SK-N-MC (cell line): ENCODE data around the gene ZNG1F.
"Not testable (repeated sequence)": the region's sequence is repeated elsewhere in the genome, so short reads cannot be mapped to it uniquely, and the experiment has no call there.

Source experiments
- EZH2 ChIP-seq: fragments of 200-600 bp; sonication (generic); IDR thresholded peaks from one replicate; pipeline ENCODE4 v1.6.1; 2017; ENCODE audit warnings: antibody characterized with exemption
- FOXP2 ChIP-seq: optimal IDR thresholded peaks from 2 replicates; pipeline ENCODE3; 2011; ENCODE audit warnings: mild to moderate bottlenecking, moderate library complexity; ENCODE audit not compliant: insufficient read depth; ENCODE audit errors: extremely low read length, control extremely low read depth
- POLR2AphosphoS5 ChIP-seq: IDR thresholded peaks from 2 replicates; pipeline ENCODE4 v1.6.1; 2012; ENCODE audit warnings: mild to moderate bottlenecking, low read depth, low read length, borderline replicate concordance

- TF ChIP-seq POLR2AphosphoS5, EZH2, FOXP2: not testable (repeated sequence)
Observed at GRCh38 chr9:41141878-41142277, 47.2 kb downstream of the ZNG1F start.
